Peyer's patch (tissue), 4 donors: ENCODE measurements around the gene WDR86. TPM values are rescaled to one million over a fixed set of nuclear protein-coding genes. Genes with fewer than 3 reads are reported as not detected.

Experiments used
- DNase-seq, 3 donors: peaks; one replicate each; pipeline ENCODE4 v3.0.0-alpha.2; 2017 to 2019
- H3K27ac ChIP-seq, 4 donors: fragments of 200-600 bp; sonication (generic); one replicate each; pipeline ENCODE4 v1.5.1; 2016 to 2019
- H3K27me3 ChIP-seq, 2 donors: fragments of 200-600 bp; sonication (generic); one replicate each; pipeline ENCODE4 v1.5.1; 2019
- H3K36me3 ChIP-seq, 3 donors: fragments of 200-600 bp; sonication (generic); one replicate each; pipeline ENCODE4 v1.5.1; 2016 to 2019
- H3K4me1 ChIP-seq, 4 donors: fragments of 200-600 bp; sonication (generic); one replicate each; pipeline ENCODE4 v1.5.1; 2016 to 2019
- H3K4me3 ChIP-seq, 4 donors: fragments of 200-600 bp; sonication (generic); 1 replicate in 3 of 4; 2 replicates in 1 of 4; pipeline ENCODE4 v1.5.1; 2016 to 2019; ENCODE audit warnings: mild to moderate bottlenecking in 1 of 4
- H3K9me3 ChIP-seq, 4 donors: fragments of 200-600 bp; sonication (generic); one replicate each; pipeline ENCODE4 v1.5.1; 2016 to 2019; ENCODE audit warnings: mild to moderate bottlenecking in 1 of 4
- CTCF ChIP-seq, 6 experiments: fragments of 450-650 bp in 4 of 6; fragments of 200-600 bp in 2 of 6; sonication (generic) in 1 of 6; IDR thresholded peaks; one replicate each; pipeline ENCODE4 v1.5.1; 2017 to 2019; ENCODE audit warnings: antibody characterized with exemption in 6 of 6, mild to moderate bottlenecking in 3 of 6, moderate library complexity in 1 of 6
- POLR2A ChIP-seq, 2 donors: fragments of 450-650 bp; IDR thresholded peaks; one replicate each; pipeline ENCODE4 v1.5.1; 2017; ENCODE audit warnings: antibody characterized with exemption in 2 of 2, mild to moderate bottlenecking in 2 of 2, moderate library complexity in 2 of 2
- total RNA-seq, 4 donors: library from RNA; depleted of rRNA; stranded (reverse); fragments of >200 nt; gene quantifications; one replicate each; pipeline ENCODE4 v1.1.0, GENCODE V29; 2016

Gene WDR86
- total RNA-seq, 4 donors from 2014 or later, result 5.9 to 13.2 (median 6.6) TPM; not detected in 1

DNA sequence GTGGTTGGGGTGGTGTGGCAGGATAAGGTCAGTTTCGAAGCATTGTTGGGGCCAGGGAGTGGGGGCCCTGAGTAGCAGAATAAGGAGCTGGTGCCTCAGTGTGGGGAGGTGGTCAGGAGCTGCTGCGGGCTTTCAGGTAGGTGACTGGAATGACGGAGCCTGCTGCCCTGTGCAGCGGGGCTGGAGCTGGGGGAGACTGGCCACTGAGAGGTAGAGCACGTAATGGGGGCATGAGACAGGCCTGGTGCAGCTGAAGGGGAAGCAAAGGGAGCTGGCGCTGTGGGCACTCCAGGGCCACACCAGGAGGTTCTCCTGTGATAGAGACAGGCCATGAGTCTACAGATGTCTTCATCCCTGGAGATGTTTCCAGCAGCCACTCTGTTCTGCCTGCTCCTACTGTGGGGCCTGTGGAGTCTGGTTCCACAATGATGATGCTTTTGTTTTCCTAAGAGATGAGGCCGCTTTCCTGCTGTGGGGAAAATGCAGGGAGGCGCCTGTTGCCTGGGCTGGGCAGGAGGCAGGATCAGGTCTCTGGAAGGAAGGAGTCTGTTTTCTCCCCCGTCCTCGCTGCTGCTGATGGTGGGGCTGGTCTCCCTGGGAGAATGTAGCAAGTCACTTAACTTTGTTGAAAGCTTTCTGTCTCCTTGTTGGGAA lies 37.1 kb downstream of the WDR86 start:
- TF ChIP-seq CTCF (IDR thresholded peaks at IDR 0.05) (no peak), POLR2A (IDR thresholded peaks at IDR 0.05) (no peak)
- H3K4me1 ChIP-seq, result no peaks in the 10 kb centered on the region
- H3K27me3 ChIP-seq, result no peaks in the 10 kb centered on the region
- H3K36me3 ChIP-seq, result peaks cover 0 to 90% (median 0%) of the 10 kb centered on the region in 3 donors
- H3K27ac ChIP-seq, result no peak overlapping the region
- no peak overlapping the region for H3K4me3 ChIP-seq
- DNase-seq, result peak in 1 of 3 donors; percentile 29
- no peaks in the 10 kb centered on the region for H3K9me3 ChIP-seq

GRCh38 chr7:151371266-151371665 lies 38.6 kb downstream of the WDR86 start:
- H3K27me3 ChIP-seq, result no peaks in the 10 kb centered on the region
- peaks cover 0 to 81% (median 0%) of the 10 kb centered on the region in 3 donors for H3K36me3 ChIP-seq
- H3K4me1 ChIP-seq, result no peaks in the 10 kb centered on the region
- no peak overlapping the region for H3K27ac ChIP-seq
- peak in 1 of 3 donors; percentile 33 for DNase-seq
- no peaks in the 10 kb centered on the region for H3K9me3 ChIP-seq
- TF ChIP-seq CTCF (IDR thresholded peaks at IDR 0.05), result no peak
- no peak for TF ChIP-seq POLR2A (IDR thresholded peaks at IDR 0.05)
- no peak overlapping the region for H3K4me3 ChIP-seq

DNA sequence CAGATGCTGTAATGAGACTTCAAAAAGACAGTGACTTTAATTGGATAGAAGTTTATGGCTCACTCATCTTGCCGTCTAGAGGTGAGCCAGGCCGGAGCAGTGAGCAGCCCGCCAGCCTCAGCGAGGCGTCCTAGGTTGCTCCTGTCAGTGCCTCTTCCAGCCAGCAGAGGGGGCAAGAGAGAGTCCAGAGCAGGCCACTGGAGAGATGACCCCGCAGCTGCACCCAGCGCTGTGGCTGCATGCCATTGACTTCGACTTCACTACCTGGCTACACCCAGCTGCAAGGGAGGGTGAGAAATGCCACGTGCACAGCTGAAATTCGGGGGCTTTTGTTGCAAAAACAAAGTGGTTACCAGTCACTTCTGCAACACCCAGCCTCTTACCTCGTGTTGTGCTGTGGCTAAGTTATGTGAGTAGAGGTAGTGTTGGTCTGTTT lies 41.7 kb downstream of the WDR86 start:
- H3K4me3 ChIP-seq, result no peak overlapping the region
- no peaks in the 10 kb centered on the region for H3K4me1 ChIP-seq
- H3K27me3 ChIP-seq, result no peaks in the 10 kb centered on the region
- DNase-seq, result peak; percentile 72 to 92 (median 84)
- no peak overlapping the region for H3K27ac ChIP-seq
- H3K9me3 ChIP-seq, result no peaks in the 10 kb centered on the region
- H3K36me3 ChIP-seq, result peaks cover 0 to 49% (median 0%) of the 10 kb centered on the region in 3 donors
- no peak for TF ChIP-seq POLR2A (IDR thresholded peaks at IDR 0.05)
- peak; percentile 84 to 95 (median 94) for TF ChIP-seq CTCF (IDR thresholded peaks at IDR 0.05)

DNA sequence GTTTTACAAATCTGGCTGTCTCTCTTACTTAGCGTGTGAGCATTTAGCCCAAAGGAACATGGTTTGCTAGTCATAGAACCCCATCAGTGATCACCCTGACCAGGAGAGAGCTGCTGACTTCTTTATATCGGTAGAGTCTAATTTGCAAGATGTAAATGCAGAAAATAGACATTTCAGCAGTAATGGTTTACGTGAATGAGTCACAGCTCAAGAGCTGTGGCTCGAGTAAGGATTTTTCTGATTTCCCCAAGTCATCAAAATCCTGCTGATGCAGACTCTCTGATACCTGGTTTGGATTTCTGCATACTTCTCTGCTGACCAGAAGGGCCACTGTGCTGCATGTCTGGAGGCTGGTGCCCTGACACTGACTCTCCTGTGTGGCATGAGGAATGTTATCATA lies 42.6 kb downstream of the WDR86 start:
- Histone ChIP-seq H3K27me3 (no peaks in the 10 kb centered on the region), H3K4me1 (no peaks in the 10 kb centered on the region), H3K27ac (peak overlapping the region in 1 of 4 donors; percentile 62), H3K4me3 (no peak overlapping the region), H3K36me3 (peaks cover 0 to 49% (median 0%) of the 10 kb centered on the region in 3 donors), H3K9me3 (no peaks in the 10 kb centered on the region)
- TF ChIP-seq CTCF (IDR thresholded peaks at IDR 0.05) (no peak), POLR2A (IDR thresholded peaks at IDR 0.05) (no peak)
- no peak for DNase-seq

DNA sequence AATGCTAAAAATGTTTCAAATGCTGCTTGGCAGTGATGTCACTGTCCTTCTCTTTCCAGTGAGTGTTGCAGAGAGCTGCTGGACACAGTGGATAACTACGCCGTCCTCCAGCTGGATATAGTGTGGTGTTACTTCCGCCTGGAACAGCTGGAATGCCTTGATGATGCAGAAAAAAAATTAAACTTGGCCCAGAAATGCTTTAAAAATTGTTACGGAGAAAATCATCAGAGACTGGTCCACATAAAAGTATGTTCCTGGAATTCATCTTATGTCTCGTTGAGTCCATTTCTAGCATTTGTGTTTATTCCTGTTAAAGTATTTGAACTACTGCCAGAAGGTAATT lies 43.0 kb downstream of the WDR86 start:
- H3K36me3 ChIP-seq, result peaks cover 0 to 51% (median 0%) of the 10 kb centered on the region in 3 donors
- H3K9me3 ChIP-seq, result no peaks in the 10 kb centered on the region
- TF ChIP-seq CTCF (IDR thresholded peaks at IDR 0.05), result no peak
- H3K4me3 ChIP-seq, result no peak overlapping the region
- H3K27me3 ChIP-seq, result no peaks in the 10 kb centered on the region
- H3K4me1 ChIP-seq, result no peaks in the 10 kb centered on the region
- DNase-seq, result peak in 2 of 3 donors; percentile 15 to 35
- peak overlapping the region in 1 of 4 donors; percentile 62 for H3K27ac ChIP-seq
